H1 (cell line): ENCODE measurements around the gene AP1G2.

Experiments used
- CBX8 ChIP-seq: fragments of 300-800, 300-1000 bp; sonication (generic); IDR thresholded peaks from 2 replicates; pipeline ENCODE4 v1.7.1; 2016; ENCODE audit warnings: low read depth, low read length, borderline replicate concordance
- CTCF ChIP-seq, 3 experiments: IDR thresholded peaks; 1 replicate in 2 of 3; 2 replicates in 1 of 3; pipeline versions ENCODE4 v1.5.1 to v1.6.1; 2011; ENCODE audit warnings: low read length in 3 of 3, mild to moderate bottlenecking in 3 of 3, inconsistent platforms in 2 of 3, low read depth in 1 of 3, moderate library complexity in 1 of 3; ENCODE audit not compliant: insufficient read depth in 1 of 3; ENCODE audit errors: control extremely low read depth in 1 of 3
- JUND ChIP-seq: IDR thresholded peaks from 2 replicates; pipeline ENCODE4 v1.6.1; 2011; ENCODE audit warnings: mild to moderate bottlenecking, improper control_type of control experiment, low read length
- POLR2A ChIP-seq, 2 experiments: IDR thresholded peaks; 1 replicate in 1 of 2; 2 replicates in 1 of 2; pipeline ENCODE4 v1.6.1; 2011; ENCODE audit warnings: low read depth in 2 of 2, low read length in 2 of 2, mild to moderate bottlenecking in 2 of 2; ENCODE audit errors: control extremely low read depth in 1 of 2
- POLR2AphosphoS5 ChIP-seq: IDR thresholded peaks from 2 replicates; pipeline ENCODE4 v1.6.1; 2011; ENCODE audit warnings: low read depth, low read length
- RFX5 ChIP-seq: IDR thresholded peaks from 2 replicates; pipeline ENCODE4 v1.6.1; 2011; ENCODE audit warnings: low read depth, low read length, improper control_type of control experiment, borderline replicate concordance
- SIN3A ChIP-seq, 2 experiments: IDR thresholded peaks in 1 of 2; conservative IDR thresholded peaks in 1 of 2; 2 replicates each; pipeline ENCODE4 v1.6.1; 2011 to 2012; ENCODE audit warnings: low read length in 2 of 2, improper control_type of control experiment in 1 of 2, low read depth in 1 of 2, mild to moderate bottlenecking in 1 of 2
- TAF1 ChIP-seq: IDR thresholded peaks from 2 replicates; pipeline ENCODE4 v1.6.1; 2011; ENCODE audit warnings: mild to moderate bottlenecking, low read depth, low read length
- TF ChIP-seq, protein P1 (sequence below): IDR thresholded peaks from 2 replicates; pipeline ENCODE4 v1.6.1; 2011; ENCODE audit warnings: low read depth, mild to moderate bottlenecking, low read length; ENCODE audit not compliant: insufficient read depth

- TF ChIP-seq POLR2AphosphoS5 (peak; percentile 42; the same call in 1 of the 2 replicates), JUND (no peak), CTCF (IDR thresholded peaks at IDR 0.05; ENCODE audit: control extremely low read depth in 1 of 3, insufficient read depth in 1 of 3, low read depth in 1 of 3, low read length in 3 of 3) (no peak), CBX8 (no peak), RFX5 (no peak), TAF1 (no peak), SIN3A (conservative IDR thresholded peaks at IDR 0.05 in 1 of 2, IDR thresholded peaks at IDR 0.05 in 1 of 2; ENCODE audit: low read depth in 1 of 2, low read length in 2 of 2) (no peak), POLR2A (IDR thresholded peaks at IDR 0.05; ENCODE audit: control extremely low read depth in 1 of 2, low read depth in 2 of 2, low read length in 2 of 2) (no peak)
- TF ChIP-seq, protein P1, sequence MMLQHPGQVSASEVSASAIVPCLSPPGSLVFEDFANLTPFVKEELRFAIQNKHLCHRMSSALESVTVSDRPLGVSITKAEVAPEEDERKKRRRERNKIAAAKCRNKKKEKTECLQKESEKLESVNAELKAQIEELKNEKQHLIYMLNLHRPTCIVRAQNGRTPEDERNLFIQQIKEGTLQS, result no peak
These were observed 9.6 kb downstream of the AP1G2 start for GRCh38 chr14:23557946-23558345.
